Body of pancreas (tissue), 4 donors: Measurements from ENCODE around the gene SUPT3H. TPM values are rescaled to one million over a fixed set of nuclear protein-coding genes. Genes with fewer than 3 reads are reported as not detected.

Source experiments
- ATAC-seq: fragments of 150-250 bp; one replicate; pipeline ENCODE4 v1.9.1; 2016
- DNase-seq, 4 donors: peaks; one replicate each; pipeline ENCODE4 v3.0.0-alpha.2; 2019
- H3K27ac ChIP-seq, 4 donors: fragments of 200-600 bp; sonication (generic); 1 replicate in 3 of 4; 2 replicates in 1 of 4; pipeline versions ENCODE4 v1.5.1 to v1.6.1; 2016 to 2019; ENCODE audit warnings: mild to moderate bottlenecking in 1 of 4, mixed read lengths in 1 of 4, moderate library complexity in 1 of 4
- H3K27me3 ChIP-seq, 2 donors: fragments of 200-600 bp; sonication (generic); one replicate each; pipeline ENCODE4 v1.6.0; 2016; ENCODE audit warnings: mild to moderate bottlenecking in 1 of 2
- H3K36me3 ChIP-seq, 2 donors: fragments of 200-600 bp; sonication (generic); replicated peaks in 1 of 2; 2 replicates each; pipeline ENCODE4 v1.5.1; 2016; ENCODE audit warnings: low read depth in 2 of 2; ENCODE audit not compliant: insufficient read depth in 1 of 2
- H3K4me1 ChIP-seq: fragments of 200-600 bp; sonication (generic); one replicate; pipeline ENCODE4 v1.6.0; 2016
- H3K4me3 ChIP-seq, 2 donors: fragments of 200-600 bp; sonication (generic); 1 replicate in 1 of 2; 2 replicates in 1 of 2; pipeline ENCODE4 v1.5.1; 2016 to 2019
- H3K9me3 ChIP-seq, 3 donors: fragments of 200-600 bp; sonication (generic); 1 replicate in 2 of 3; 2 replicates in 1 of 3; pipeline ENCODE4 v1.5.1; 2016
- CTCF ChIP-seq, 7 experiments: fragments of 450-650 bp in 4 of 7; fragments of 200-600 bp in 3 of 7; sonication (generic) in 3 of 7; IDR thresholded peaks; one replicate each; pipeline ENCODE4 v1.5.1; 2016 to 2019; ENCODE audit warnings: antibody characterized with exemption in 7 of 7
- POLR2A ChIP-seq, 3 donors: fragments of 450-650 bp; IDR thresholded peaks; one replicate each; pipeline ENCODE4 v1.6.1; 2016; ENCODE audit warnings: antibody characterized with exemption in 3 of 3, mild to moderate bottlenecking in 2 of 3
- WGBS, 2 donors: methylation state at CpG; one replicate each; pipeline ENCODE4 v1.1.5; 2017; 5-methylcytosine and 5-hydroxymethylcytosine counted together
- intact Hi-C: fragments of 100-400 bp; cut with DNase I; formaldehyde crosslinking; loops from one replicate; pipeline ENCODE4 v1.15.1; 2023
- total RNA-seq, 2 donors: library from RNA; depleted of rRNA; stranded (reverse); fragments of >200 nt; gene quantifications; one replicate each; pipeline ENCODE4 v1.1.0, GENCODE V29; 2016

Gene SUPT3H
- total RNA-seq, 2 donors from 2014 or later: 4.9 to 6.7 TPM

GRCh38 chr6:44980841-44981240, 396.9 kb downstream of the SUPT3H start:
- DNase-seq: no peak
- no peak overlapping the region for H3K4me3 ChIP-seq
- no peak overlapping the region for H3K27ac ChIP-seq
- intact Hi-C loops: no loop called here
- ATAC-seq: no peak
- 88 to 92% methylated on average over 4 of the region's 4 CpGs for WGBS, 2 donors
- no peaks in the 10 kb centered on the region for H3K9me3 ChIP-seq
- no peaks in the 10 kb centered on the region for H3K4me1 ChIP-seq
- H3K27me3 ChIP-seq: no peaks in the 10 kb centered on the region
- TF ChIP-seq POLR2A (IDR thresholded peaks at IDR 0.05): no peak
- TF ChIP-seq CTCF (IDR thresholded peaks at IDR 0.05): no peak
- H3K36me3 ChIP-seq: no peaks in the 10 kb centered on the region

- no peaks in the 10 kb centered on the region for H3K9me3 ChIP-seq
- no peak overlapping the region for H3K4me3 ChIP-seq
- ATAC-seq (no peak), DNase-seq (no peak)
- intact Hi-C loops: no loop called here
- H3K4me1 ChIP-seq: no peaks in the 10 kb centered on the region
- no peak for TF ChIP-seq CTCF (IDR thresholded peaks at IDR 0.05)
- H3K27ac ChIP-seq: no peak overlapping the region
- H3K27me3 ChIP-seq: no peaks in the 10 kb centered on the region
- no peaks in the 10 kb centered on the region for H3K36me3 ChIP-seq
These were observed 400.8 kb downstream of the SUPT3H start for GRCh38 chr6:44976677-44977641.

GRCh38 chr6:44974511-44974910, 403.2 kb downstream of the SUPT3H start:
- no peaks in the 10 kb centered on the region for H3K27me3 ChIP-seq
- ATAC-seq: no peak
- no peaks in the 10 kb centered on the region for H3K9me3 ChIP-seq
- TF ChIP-seq CTCF (IDR thresholded peaks at IDR 0.05) (no peak), POLR2A (IDR thresholded peaks at IDR 0.05) (no peak)
- no peaks in the 10 kb centered on the region for H3K4me1 ChIP-seq
- intact Hi-C loops: no loop called here
- WGBS, 2 donors: 41 to 45% methylated on average over 2 of the region's 2 CpGs
- no peak overlapping the region for H3K4me3 ChIP-seq
- no peak for DNase-seq
- no peak overlapping the region for H3K27ac ChIP-seq
- H3K36me3 ChIP-seq: no peaks in the 10 kb centered on the region

GRCh38 chr6:44972709-44973108, 405.0 kb downstream of the SUPT3H start:
- ATAC-seq (no peak), DNase-seq (no peak)
- Histone ChIP-seq H3K27ac (no peak overlapping the region), H3K4me1 (no peaks in the 10 kb centered on the region), H3K4me3 (no peak overlapping the region), H3K9me3 (no peaks in the 10 kb centered on the region), H3K27me3 (no peaks in the 10 kb centered on the region), H3K36me3 (no peaks in the 10 kb centered on the region)
- WGBS, 2 donors: 96 to 98% methylated on average over 3 of the region's 3 CpGs
- TF ChIP-seq CTCF (IDR thresholded peaks at IDR 0.05) (no peak), POLR2A (IDR thresholded peaks at IDR 0.05) (no peak)
- intact Hi-C loops: no loop called here
